Subcutaneous abdominal adipose tissue (tissue), 5 donors: ENCODE data around the gene SEMA6B.
A peak's percentile ranks its signal among the peaks of the same experiment; 100 is the strongest.

Experiments
- H3K27ac ChIP-seq: one replicate; pipeline ENCODE4 v1.7.0; 2013; ENCODE audit warnings: low read depth, mild to moderate bottlenecking, inconsistent platforms, low read length, moderate library complexity
- H3K27me3 ChIP-seq, 5 donors: one replicate each; pipeline ENCODE4 v1.7.0; 2013; ENCODE audit warnings: low read length in 5 of 5, inconsistent platforms in 1 of 5; ENCODE audit not compliant: control insufficient read depth in 5 of 5, insufficient read depth in 4 of 5
- H3K36me3 ChIP-seq, 5 donors: one replicate each; pipeline ENCODE4 v1.7.0; 2013; ENCODE audit warnings: low read length in 5 of 5; ENCODE audit not compliant: control insufficient read depth in 5 of 5, insufficient read depth in 5 of 5
- H3K4me1 ChIP-seq, 5 donors: one replicate each; pipeline ENCODE4 v1.7.0; 2013; ENCODE audit warnings: low read length in 5 of 5, mild to moderate bottlenecking in 3 of 5, moderate library complexity in 1 of 5; ENCODE audit not compliant: control insufficient read depth in 5 of 5, insufficient read depth in 5 of 5
- H3K4me3 ChIP-seq, 5 donors: one replicate each; pipeline ENCODE4 v1.7.0; 2013; ENCODE audit warnings: low read length in 5 of 5, low read depth in 1 of 5
- H3K9ac ChIP-seq, 5 donors: one replicate each; pipeline ENCODE4 v1.7.0; 2013; ENCODE audit warnings: low read length in 5 of 5, mild to moderate bottlenecking in 4 of 5, moderate library complexity in 3 of 5
- H3K9me3 ChIP-seq, 5 donors: one replicate each; pipeline ENCODE4 v1.7.0; 2013; ENCODE audit warnings: low read length in 5 of 5; ENCODE audit not compliant: control insufficient read depth in 5 of 5
- donor health status: healthy.
- donor health status: healthy.
- donor health status: healthy.
- donor health status: healthy.
- donor health status: healthy.

Gene SEMA6B, protein sequence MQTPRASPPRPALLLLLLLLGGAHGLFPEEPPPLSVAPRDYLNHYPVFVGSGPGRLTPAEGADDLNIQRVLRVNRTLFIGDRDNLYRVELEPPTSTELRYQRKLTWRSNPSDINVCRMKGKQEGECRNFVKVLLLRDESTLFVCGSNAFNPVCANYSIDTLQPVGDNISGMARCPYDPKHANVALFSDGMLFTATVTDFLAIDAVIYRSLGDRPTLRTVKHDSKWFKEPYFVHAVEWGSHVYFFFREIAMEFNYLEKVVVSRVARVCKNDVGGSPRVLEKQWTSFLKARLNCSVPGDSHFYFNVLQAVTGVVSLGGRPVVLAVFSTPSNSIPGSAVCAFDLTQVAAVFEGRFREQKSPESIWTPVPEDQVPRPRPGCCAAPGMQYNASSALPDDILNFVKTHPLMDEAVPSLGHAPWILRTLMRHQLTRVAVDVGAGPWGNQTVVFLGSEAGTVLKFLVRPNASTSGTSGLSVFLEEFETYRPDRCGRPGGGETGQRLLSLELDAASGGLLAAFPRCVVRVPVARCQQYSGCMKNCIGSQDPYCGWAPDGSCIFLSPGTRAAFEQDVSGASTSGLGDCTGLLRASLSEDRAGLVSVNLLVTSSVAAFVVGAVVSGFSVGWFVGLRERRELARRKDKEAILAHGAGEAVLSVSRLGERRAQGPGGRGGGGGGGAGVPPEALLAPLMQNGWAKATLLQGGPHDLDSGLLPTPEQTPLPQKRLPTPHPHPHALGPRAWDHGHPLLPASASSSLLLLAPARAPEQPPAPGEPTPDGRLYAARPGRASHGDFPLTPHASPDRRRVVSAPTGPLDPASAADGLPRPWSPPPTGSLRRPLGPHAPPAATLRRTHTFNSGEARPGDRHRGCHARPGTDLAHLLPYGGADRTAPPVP

DNA sequence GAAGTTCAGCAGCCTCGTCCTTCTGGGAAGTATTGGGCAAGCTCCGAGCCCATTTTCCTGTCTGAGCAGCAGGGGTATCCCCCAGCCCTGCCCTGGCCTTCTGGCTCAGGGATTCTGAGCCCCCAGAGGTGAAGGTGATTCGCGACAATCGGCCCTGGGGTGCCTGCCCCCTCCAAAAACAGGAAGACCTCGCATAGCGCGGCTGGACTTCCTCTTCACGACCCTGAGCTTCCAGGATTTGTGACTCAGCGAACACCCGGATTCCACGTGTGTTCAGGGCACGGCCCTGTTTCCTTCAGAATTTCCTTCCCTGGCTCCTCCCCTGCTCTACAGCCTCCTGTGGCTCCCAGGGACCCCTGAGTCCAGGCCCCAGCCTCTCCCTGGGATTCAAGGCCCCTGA, at the start of gene SEMA6B:
Gene SEMA6B (minus strand): TSS at position 116 of the 400 bp plus-strand sequence. CDS start 1,227 bp downstream, outside the sequence.
- Histone ChIP-seq H3K27me3 (peaks cover 0 to 3% (median 0%) of the 10 kb centered on the region in 5 donors), H3K4me1 (peaks cover 0 to 27% (median 6%) of the 10 kb centered on the region in 5 donors), H3K4me3 (peak within 1 kb of the TSS; percentile 40 to 81 (median 71)), H3K27ac (peak within 1 kb of the TSS; percentile 77), H3K9ac (peak within 1 kb of the TSS in 3 of 5 donors; percentile 60 to 92 (median 78)), H3K36me3 (peaks cover 0 to 17% (median 14%) of the 10 kb centered on the region in 5 donors), H3K9me3 (no peaks in the 10 kb centered on the region)

GRCh38 chr19:4606921-4607678, 47.6 kb upstream of the SEMA6B start:
- H3K27me3 ChIP-seq: peaks cover 4 to 13% (median 6%) of the 10 kb centered on the region in 5 donors
- peak overlapping the region in 1 of 5 donors; percentile 30 for H3K4me3 ChIP-seq

DNA sequence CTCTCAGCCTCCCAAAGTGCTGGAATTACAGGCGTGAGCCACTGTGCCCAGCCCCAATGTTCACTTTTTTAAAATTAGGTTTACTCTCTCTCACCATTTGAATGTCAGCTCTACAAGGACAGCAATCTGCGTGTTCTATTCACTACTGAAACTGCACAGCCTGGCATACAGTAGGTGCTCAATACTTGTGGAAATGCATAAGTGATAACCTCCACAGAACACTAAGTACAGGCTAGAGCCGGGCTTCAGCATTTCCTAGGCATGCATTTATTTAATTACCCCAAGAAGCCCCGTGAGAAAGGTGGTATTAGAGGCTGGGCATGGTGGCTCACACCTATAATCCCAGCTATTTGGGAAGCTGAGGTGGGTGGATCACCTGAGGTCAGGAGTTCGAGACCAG, 46.7 kb upstream of the SEMA6B start:
- peaks cover 5 to 16% (median 6%) of the 10 kb centered on the region in 5 donors for H3K27me3 ChIP-seq
- H3K36me3 ChIP-seq: no peaks in the 10 kb centered on the region
- H3K4me3 ChIP-seq: no peak overlapping the region
- H3K9me3 ChIP-seq: peaks cover 0 to 3% (median 0%) of the 10 kb centered on the region in 5 donors
- H3K27ac ChIP-seq: no peak overlapping the region
- H3K9ac ChIP-seq: no peak overlapping the region
- peaks cover 0 to 17% (median 15%) of the 10 kb centered on the region in 5 donors for H3K4me1 ChIP-seq

More at GRCh38 chr19:4606921-4607678, 47.6 kb upstream of the SEMA6B start:
- H3K4me1 ChIP-seq: peaks cover 0 to 17% (median 15%) of the 10 kb centered on the region in 5 donors
- H3K36me3 ChIP-seq: no peaks in the 10 kb centered on the region
- no peak overlapping the region for H3K27ac ChIP-seq
- H3K9me3 ChIP-seq: peaks cover 0 to 3% (median 0%) of the 10 kb centered on the region in 5 donors
- H3K9ac ChIP-seq: no peak overlapping the region

- H3K36me3 ChIP-seq: no peaks in the 10 kb centered on the region
- H3K4me1 ChIP-seq: peaks cover 0 to 11% (median 10%) of the 10 kb centered on the region in 5 donors
- H3K9me3 ChIP-seq: peaks cover 0 to 3% (median 0%) of the 10 kb centered on the region in 5 donors
- H3K27me3 ChIP-seq: peaks cover 6 to 24% (median 14%) of the 10 kb centered on the region in 5 donors
- no peak overlapping the region for H3K27ac ChIP-seq
- no peak overlapping the region for H3K9ac ChIP-seq
- no peak overlapping the region for H3K4me3 ChIP-seq
These were observed 45.4 kb upstream of the SEMA6B start for GRCh38 chr19:4604912-4605311.

DNA sequence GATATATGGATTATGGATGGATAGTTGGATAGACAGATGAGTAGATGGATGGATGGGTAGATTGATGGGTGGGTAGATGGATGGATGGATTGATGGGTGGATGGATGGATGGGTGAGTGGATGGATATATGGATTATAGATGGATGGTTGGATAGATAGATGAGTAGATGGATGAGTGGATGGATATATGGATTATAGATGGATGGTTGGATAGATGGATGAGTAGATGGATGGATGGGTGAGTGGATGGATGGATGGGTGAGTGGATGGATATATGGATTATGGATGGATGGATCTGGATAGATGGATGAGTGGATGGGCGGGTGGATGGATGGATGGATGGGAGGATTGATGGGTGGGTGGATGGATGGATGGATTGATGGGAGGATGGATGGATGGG, 43.4 kb upstream of the SEMA6B start:
- Histone ChIP-seq H3K4me3 (no peak overlapping the region), H3K27me3 (peaks cover 16 to 36% (median 21%) of the 10 kb centered on the region in 5 donors)

DNA sequence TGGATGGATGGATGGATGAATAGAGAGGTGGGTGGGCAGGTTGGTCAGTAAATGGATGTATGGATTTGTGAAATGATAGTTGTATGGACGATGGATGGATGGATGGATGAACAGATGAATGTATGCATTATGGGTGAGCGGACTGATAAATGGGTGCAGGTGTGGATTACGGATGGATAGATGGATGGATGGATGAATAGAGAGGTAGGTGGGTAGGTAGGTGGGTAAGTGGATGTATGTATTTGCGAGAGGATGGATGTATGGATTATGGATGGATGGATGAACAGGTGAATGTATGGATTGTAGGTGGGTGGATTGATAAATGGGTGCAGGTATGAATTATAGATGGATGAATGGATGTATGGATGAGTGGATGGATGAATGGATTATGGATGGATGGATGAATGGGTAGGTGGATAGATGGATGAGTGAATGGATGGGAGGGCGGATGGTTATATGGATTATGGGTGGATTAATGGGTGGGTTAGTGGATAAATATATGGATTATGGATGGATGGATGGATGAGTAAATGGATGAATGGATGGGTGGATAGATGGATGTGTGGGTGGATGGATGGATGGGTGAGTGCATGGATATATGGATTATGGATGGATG, 42.8 kb upstream of the SEMA6B start:
- H3K4me1 ChIP-seq: peaks cover 0 to 13% (median 9%) of the 10 kb centered on the region in 5 donors
- H3K36me3 ChIP-seq: no peaks in the 10 kb centered on the region
- H3K9me3 ChIP-seq: peaks cover 0 to 3% (median 0%) of the 10 kb centered on the region in 5 donors
- H3K27me3 ChIP-seq: peaks cover 17 to 40% (median 24%) of the 10 kb centered on the region in 5 donors
- no peak overlapping the region for H3K4me3 ChIP-seq
- H3K27ac ChIP-seq: no peak overlapping the region
- no peak overlapping the region for H3K9ac ChIP-seq

More for the DNA sequence above, 43.4 kb upstream of the SEMA6B start:
- Histone ChIP-seq H3K9ac (no peak overlapping the region), H3K27ac (no peak overlapping the region), H3K36me3 (no peaks in the 10 kb centered on the region), H3K4me1 (peaks cover 0 to 11% (median 10%) of the 10 kb centered on the region in 5 donors), H3K9me3 (peaks cover 0 to 3% (median 0%) of the 10 kb centered on the region in 5 donors)

DNA sequence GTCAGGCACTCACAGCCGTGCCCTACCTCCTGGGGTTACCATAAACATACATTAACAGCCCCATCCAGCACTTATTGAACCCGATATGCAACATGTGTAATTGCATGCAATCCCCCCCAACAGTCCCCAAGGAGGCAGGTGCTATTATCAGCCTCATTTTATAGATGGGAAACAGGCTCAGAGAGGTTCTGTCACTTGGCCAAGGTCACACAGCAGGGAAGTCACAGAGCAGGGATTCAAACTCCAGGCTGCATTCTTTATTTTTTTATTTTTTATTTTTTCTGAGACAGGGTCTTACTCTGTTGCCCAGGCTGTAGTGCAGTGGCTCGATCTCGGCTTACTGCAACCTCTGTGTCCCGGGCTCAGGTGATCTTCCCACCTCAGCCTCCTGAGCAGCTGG, 41.4 kb upstream of the SEMA6B start:
- H3K4me3 ChIP-seq: no peak overlapping the region
- H3K27me3 ChIP-seq: peaks cover 17 to 46% (median 28%) of the 10 kb centered on the region in 5 donors
- H3K9ac ChIP-seq: no peak overlapping the region
- H3K36me3 ChIP-seq: no peaks in the 10 kb centered on the region
- peaks cover 0 to 3% (median 0%) of the 10 kb centered on the region in 5 donors for H3K9me3 ChIP-seq
- H3K4me1 ChIP-seq: peaks cover 0 to 7% (median 3%) of the 10 kb centered on the region in 5 donors
- H3K27ac ChIP-seq: no peak overlapping the region

- Histone ChIP-seq H3K27me3 (peaks cover 17 to 44% (median 28%) of the 10 kb centered on the region in 5 donors), H3K9me3 (peaks cover 0 to 3% (median 0%) of the 10 kb centered on the region in 5 donors), H3K27ac (no peak overlapping the region), H3K9ac (no peak overlapping the region), H3K4me1 (peaks cover 0 to 7% (median 3%) of the 10 kb centered on the region in 5 donors), H3K36me3 (no peaks in the 10 kb centered on the region), H3K4me3 (no peak overlapping the region)
These were observed 40.6 kb upstream of the SEMA6B start for GRCh38 chr19:4600082-4600481.

- H3K4me3 ChIP-seq: no peak overlapping the region
- H3K27ac ChIP-seq: no peak overlapping the region
- no peak overlapping the region for H3K9ac ChIP-seq
- no peaks in the 10 kb centered on the region for H3K36me3 ChIP-seq
- peaks cover 0 to 7% (median 3%) of the 10 kb centered on the region in 5 donors for H3K4me1 ChIP-seq
- H3K27me3 ChIP-seq: peaks cover 17 to 40% (median 23%) of the 10 kb centered on the region in 5 donors
- H3K9me3 ChIP-seq: peaks cover 0 to 3% (median 0%) of the 10 kb centered on the region in 5 donors
These were observed 39.2 kb upstream of the SEMA6B start for GRCh38 chr19:4598712-4599111.
